HG03354 (cell line): Measurements from ENCODE around the gene RALGDS.
"Not testable (repeated sequence)": the region's sequence is repeated elsewhere in the genome, so short reads cannot be mapped to it uniquely, and the experiment has no call there.

ENCODE experiments used
- ATAC-seq: cut with Tn5 transposase; IDR thresholded peaks from one replicate; pipeline ENCODE4 v1.9.1; 2021; ENCODE audit warnings: mild to moderate bottlenecking; ENCODE audit not compliant: unreplicated experiment, poor library complexity, severe bottlenecking

RALGDS gene

DNA sequence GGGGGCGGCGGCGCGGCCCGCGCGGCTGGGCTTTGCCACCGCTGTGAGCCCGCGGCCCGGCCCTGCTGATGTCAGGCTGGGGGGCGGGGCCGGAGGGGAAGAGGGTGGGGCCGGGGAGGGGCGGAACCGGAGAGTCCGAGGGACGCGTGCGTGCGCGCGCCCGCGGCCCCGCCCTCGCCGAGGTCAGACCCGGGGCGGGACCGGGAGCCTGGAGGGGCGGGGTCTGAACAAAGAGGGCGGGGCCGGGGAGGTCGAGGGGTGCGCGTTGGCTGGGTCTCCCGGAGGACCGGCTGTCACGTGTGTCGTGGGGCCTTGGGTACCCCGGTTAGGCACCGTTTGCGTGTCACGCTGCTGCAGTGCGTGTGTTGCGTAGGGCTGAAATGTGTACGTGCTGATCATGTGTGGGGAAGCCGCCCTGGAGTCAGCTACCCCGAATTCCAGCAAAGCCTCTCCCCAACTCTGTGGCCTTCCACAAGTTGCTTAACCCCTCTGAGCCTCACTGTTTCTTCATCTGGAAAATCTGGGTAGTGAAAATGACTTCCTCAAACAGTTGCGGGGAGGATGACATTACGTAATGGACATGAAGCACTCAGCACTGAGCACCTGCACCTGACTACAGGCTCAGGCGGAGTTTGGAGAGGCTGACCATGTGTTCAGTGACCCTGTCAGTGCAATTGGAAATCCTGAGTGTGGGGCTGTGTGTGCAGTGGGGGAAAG, at the start of gene RALGDS:
Gene RALGDS, minus strand, starts transcription at position 43 of the 717 bp plus-strand sequence. CDS start 86 bp downstream, outside the sequence.
- peak; percentile 66 for ATAC-seq

DNA sequence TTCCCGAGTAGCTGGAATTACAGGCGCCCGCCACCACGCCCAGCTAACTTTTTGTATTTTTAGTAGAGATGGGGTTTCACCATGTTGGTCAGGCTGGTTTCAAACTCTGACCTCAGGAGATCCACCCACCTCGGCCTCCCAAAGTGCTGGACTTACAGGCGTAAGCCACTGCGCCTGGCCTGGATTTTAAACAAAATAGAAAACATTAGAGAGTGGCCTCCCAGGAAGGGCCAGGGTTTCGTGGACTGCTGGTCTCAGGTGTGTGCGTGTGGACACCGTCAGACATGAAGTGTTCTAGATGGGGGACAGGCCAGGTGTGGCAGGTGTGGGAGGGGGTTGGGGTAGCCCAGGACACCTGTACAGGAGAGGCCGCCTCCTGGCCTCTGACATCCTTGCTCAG, 49.7 kb upstream of the RALGDS start:
- no peak for ATAC-seq

DNA sequence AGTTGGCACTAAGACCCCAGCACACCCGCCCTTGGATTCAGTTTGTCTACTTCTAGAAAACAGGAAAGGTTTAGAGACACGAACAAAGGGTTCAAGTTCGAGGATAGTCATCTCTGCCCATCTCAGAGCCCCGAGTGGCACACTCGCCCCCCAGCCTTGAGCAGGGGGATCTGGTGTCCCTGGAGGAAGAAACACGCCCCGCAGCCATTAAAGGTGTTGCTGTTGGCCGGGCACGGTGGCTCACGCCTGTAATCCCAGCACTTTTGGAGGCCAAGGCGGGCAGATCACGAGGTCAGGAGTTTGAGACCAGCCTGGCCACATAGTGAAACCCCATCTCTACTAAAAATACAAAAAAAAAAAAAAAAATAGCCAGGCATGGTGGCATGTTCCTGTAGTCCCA, 48.6 kb upstream of the RALGDS start:
- not testable (repeated sequence) for ATAC-seq

DNA sequence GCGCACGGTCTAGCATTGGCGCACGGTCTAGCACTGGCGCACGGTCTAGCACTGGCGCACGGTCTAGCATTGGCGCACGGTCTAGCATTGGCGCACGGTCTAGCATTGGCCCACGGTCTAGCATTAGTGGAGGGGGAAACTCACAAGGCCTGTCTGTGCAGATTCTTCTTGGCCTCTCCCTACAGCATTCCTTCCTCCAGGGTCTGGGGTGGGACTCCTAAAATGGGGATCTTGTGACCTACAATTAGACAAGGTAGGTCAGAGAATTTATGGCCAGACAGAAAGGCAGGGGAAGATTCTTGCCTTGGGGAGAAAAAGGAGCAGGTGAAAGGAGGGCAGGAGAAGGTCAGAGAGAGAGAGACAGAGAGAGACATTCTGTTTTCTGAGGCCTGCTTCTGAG, 48.1 kb upstream of the RALGDS start:
- no peak for ATAC-seq

DNA sequence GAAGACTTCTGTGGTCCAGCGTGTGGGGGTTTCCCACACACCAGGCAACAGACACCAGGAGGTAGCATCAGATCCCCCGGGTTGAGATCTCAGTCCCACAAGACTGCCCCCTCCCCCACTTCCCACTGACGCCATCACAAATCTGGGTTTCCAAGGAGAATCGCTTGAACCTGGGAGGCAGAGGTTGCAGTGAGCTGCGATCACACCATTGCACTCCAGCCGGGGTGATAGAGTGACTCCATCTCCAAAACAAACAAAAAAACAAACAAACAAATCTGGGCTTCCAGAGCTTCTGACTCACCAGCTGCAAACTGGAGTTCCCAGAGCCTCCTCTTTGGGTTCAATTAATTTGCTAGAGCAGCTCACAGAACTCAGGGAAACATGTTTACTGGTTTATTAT, 47.4 kb upstream of the RALGDS start:
- ATAC-seq = no peak

DNA sequence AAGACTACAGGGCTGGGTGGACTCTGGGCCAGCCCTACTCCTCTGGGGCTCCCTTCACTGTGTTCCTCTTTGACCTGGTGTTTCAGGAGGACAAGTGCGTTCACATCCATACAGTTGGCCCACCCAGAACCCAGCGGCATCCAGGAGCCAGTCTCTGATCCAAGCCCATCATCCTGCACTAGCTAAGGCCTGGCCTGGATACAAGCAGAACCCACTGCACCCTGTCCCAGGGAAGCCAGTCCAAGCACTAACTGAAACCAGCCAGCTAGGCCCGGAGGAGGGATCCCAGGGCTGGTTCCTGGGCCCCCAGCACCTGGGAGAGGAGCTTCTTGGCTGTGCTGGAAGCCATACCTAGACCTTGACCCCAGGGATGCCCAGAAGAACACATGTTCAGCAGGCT, 46.7 kb upstream of the RALGDS start:
- ATAC-seq = no peak

DNA sequence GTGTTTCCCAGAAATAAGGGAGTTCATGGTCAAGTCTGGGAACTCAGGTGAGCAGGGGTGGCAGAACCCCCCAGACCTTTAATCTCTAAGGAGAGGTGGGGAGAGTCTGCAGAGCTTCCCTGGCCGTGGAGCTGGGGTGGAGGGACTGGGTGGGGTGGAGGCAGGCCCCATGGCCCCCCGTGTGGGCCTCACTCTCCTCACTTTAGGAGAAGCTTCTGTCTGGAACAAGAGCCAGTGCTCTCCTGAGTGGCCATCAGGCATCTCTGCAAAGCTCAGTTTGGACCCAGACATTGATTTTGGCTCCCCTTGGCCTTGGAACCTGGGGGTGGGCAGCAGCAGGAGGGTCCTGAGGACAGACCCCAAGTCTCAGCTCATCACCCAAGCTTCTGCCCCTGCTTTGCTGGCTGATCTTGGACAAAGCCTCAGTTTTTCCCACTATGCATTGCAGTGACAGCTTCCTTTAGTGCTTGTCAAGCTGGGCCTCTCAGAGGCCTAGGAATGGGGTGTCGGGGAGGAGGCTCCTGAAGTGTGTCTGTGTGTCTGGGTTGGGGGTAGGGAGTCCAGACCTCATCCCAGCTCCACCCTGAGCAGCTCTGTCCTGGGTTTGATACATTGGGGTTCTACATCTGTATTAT, 46.2 kb upstream of the RALGDS start:
- ATAC-seq = no peak

DNA sequence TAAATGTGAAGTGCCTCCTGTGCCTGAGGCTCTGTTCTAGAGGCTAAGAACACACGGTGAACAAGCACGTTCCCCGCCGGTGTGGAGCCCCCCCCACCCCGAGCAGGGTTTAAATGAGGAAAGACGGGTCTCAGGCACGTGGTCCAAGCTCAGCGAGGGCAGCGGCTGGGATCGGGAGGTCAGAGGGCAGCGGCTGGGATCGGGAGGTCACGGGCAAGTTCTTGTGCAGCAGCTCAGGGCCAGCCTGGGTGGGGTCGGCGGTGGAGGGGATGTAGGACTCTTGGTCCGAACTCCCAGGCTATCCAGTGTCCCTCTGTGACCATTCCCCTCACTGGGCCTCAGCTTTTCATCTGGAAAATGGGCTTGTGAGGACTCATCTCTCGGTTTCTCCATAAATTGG, 45.4 kb upstream of the RALGDS start:
- no peak for ATAC-seq

DNA sequence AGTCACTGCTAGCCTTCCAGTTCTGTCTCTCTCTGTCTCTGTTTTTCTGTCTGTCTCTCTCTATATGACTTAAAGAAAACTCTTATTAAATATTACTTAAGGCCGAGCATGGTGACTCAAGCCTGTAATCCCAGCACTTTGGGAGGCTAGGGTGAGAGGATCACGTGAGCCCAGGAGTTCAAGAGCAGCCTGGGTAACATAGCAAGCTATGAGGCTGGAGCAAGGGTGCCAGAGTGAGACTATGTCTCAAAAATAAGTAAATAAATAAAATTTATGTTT, 44.4 kb upstream of the RALGDS start:
- ATAC-seq = no peak

DNA sequence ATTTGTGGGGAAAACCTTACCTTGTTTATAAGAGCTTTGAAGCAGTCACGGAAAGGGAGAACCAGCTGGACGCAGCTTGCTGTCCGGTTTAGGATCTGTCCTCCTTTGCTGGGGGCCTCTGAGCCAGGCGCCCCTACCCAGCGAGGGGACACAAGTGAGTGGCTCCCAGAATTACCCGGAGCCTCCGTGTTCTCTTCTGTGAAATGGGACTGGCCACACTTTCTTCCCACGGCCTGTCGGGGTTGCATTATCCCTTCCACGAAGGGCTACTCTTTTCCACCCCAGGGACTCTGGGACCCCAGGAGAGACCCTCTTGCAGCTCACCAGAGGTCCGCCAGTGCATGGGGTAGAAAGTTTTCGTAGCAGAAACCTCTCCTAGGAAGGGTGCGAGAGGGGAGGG, 43.2 kb upstream of the RALGDS start:
- ATAC-seq = no peak

DNA sequence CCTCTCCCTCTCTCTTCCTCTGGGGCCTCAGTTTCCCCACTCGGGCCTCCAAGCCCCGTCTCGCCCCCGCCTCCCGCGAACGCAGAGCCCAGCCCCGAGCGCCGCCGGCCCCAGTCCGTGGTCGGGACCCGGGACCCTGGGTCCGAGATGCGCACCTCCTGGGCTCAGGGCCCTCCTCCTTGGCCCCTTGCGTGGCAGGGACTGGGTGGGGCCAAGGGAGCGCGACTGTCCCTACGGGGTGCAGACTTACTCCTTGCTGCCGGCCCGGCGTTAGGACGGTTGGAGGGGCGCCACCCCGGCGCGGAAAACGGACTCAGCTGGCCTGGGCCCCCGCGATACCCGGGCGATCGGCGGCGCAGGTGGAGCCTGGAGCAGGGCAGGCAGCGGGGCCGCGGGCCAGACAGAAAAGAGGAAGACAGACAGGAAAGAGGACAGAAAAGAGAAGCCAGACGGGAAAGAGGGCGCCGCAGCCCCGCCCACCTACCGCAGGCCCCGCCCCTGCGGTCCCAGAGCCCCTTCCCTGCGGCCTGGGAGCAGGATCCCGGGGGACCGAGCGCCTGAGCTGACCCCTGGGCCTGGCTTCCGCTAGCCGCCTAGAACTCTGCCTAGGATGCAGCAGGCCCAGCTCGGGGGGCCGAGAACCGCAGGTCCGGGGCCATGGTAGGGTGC, 42.6 kb upstream of the RALGDS start, which contains the start of gene GBGT1:
Gene GBGT1, minus strand, starts transcription at position 411 of the 669 bp plus-strand sequence. CDS start 1,502 bp downstream, outside the sequence.
- no peak for ATAC-seq

DNA sequence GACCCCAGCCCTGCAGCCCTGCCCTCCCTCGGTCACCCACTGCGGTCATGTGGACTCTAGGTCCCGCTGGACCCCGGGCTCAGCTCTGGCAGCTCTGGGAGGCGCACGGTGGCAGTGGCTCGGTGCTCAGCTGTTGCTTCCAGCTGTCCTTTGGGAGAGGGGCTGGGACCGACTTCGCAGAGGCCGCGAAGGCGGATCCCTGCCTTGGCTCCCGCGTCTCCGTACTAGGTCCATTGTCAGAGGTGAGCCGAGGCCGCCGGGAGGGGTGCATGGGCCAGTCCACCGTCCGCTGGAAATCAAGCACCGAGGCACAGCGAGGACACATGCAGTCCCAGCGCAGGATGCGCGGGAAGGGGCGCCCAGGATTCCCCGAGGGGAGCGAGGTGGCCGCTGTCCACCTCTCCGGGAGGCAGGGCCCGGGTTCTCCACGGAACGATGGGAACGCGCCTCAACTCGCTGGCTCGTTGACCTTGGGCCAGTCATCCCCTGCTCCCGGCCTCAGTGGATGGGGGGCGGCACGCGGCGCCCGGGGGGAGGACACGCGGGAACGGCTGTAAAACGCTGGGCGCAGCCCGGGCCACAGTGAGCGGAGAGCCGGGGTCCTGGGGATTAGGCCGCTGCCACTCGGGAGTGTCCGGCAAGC, 41.9 kb upstream of the RALGDS start:
- ATAC-seq = no peak

DNA sequence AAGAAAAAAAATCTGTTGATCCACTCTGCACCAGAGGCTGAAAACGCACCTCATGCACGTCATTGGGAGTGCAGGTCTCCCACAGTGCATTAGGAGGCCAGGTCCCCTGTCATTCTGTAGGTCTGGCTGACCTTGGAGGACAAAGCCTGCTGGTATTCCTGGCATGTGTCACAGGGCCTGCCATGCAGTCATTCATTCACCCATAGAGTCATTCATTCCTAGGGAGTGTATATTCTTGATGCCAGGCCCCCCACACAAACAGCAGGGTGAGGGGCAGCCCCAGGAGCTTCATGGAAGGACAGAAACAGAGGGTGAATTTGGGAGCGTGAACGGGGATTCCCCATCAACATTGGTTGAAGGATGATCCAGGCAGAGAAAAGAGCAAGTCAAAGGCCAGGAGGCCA, 40.5 kb upstream of the RALGDS start:
- no peak for ATAC-seq

DNA sequence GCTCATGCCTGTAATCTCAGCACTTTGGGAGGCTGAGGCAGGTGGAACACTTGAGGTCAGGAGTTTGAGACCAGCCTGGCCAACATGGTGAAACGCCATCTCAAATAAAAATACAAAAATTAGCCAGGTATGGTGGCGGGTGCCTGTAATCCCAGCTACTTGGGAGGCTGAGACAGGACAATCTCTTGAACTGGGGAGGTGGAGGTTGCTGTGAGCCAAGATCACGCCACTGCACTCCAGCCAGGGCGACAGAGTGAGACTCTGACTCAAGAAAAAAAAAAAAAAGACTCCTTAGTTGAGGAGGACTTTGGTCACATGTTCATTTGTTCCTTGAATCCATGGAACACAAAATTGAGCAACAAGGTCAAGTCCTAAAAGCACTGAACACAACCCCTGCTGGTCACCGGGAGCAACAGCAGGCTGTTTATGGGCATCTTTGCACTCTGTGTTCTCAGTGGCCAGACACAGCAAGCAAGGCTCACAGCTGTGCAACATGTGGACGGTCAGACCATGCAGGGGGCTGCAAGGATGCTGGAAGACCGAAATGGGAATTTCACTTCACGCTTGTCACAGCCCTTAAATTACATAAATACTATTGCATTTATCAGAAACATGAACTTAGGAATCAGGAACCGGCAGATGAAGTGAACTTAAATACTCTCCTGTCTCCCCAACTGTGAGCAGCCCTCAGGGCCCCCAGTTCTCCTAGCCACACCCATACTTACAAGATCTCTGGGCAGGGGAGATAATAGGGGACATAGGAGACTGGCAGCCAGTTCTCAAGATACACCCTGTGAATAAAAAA, 39.9 kb upstream of the RALGDS start:
- peak; percentile 66 for ATAC-seq

DNA sequence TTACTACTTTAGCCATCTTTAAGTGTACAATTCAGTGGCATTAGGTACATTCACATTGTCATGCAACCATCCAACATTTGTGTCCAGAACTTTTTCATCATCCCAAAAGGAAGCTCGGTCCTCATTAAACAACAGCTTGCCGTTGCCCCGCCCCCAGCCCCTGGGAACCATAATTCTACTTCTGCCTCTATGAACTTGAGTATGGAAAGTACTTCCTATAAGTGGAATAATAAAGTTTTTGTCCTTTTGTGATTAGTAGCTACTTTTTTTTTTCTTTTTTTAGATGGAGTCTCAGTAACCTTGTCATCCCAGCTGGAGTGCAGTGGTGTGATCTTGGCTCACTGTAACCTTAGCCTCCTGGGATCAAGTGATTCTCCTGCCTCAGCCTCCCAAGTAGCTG, 37.7 kb upstream of the RALGDS start:
- no peak for ATAC-seq

DNA sequence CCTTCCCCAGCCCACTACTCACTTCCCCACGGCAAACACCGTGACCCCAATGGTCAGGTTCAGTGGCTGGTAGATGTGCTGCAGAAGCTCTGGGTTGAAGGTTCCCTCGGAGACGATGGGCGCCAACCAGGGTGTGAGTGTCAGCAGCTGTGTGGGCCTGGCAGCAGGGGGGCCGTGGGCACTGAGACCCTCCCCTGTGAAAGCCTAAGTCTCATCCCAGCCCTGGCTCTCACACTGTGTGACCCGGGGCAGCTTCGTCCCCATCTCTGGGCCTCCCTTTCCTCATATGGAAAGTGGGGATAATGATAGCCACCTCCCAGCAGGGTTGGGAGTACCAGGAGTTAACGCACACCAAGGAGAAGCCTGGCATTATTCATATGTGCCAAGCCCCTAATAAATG, 34.1 kb upstream of the RALGDS start:
- ATAC-seq = no peak

DNA sequence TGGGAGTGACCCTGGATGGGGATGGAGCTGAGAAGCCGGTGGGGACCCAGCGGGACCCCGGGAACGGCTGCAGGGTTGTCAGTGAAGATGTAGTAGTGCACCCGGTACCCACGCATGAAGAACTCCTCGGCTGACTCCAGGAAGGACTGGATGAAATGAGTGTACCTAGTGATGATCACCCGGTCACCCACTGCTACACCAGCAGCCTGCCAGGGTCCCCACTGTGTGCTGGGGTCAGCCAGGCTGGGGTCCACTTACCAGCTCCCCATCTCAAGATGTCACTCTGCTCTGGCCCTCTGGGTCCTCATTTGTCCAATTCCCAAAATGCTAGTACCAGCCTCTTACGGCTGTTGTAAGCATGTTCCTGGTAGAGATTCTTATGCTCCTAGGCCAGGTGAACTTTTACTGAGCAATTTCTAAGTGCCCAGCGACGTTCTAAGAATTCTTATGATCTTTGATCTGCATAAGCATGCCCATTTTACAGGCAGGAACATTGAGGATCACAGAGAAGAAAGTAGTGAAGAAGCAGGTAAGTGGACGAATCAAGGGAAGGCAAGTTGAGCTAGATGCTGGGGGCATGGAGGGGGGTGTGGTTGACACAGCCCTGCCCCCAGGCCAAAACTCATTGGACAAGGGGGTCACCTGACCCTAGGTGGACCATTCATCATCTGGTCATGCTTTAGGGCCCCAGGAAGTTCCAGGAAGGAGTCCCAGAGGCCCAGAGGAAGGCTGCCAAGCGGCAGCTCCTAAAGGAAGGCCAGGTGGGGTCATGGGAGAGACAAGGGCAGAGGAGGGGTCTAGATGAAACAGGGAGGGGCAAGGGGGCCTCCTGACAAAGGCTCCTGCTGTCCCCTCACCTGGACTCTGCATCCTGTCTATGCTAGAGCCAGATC, 33.3 kb upstream of the RALGDS start:
- ATAC-seq = no peak

DNA sequence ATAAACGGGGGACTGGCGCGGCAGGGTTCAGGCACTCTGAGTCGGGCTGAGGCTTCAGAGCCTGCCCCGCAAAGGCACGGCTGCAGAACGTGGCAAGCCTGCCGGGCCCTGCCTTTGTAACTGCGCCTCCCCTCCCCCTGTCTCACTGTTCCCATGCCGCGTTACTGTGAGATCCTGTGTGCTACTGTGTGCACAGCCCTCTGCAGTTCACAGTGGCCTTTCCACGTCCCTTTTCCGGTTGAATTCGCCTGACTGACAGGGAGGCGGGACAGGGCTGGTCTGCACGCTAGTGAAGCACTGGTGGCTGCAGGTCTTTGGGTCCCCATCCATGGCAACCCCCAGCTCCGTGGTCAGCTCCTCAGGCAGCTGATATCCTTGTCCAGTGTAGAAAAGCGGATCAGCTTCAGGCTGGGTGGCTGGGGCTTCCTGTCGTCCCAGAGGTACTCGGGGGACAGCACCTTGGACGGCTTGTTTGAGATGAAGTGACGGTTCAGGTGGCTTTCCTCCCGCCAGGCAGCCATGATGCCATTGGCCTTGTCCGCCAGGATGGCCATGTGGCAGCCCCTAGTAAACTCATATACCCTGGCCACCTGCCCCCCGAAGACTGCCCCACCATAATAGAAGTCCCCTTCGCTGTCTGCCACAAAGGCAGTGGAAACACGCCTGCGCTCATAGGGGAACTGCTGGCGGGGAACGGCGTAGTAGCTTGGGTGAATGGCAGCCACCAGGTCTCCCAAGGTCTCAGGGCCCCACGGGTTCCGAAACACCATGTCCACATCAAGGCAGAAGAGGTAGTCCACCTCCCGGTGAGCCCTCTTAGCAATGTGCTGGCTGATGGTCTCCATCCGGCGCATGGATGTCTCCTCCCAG, 32.4 kb upstream of the RALGDS start:
- ATAC-seq = no peak
